K562 (cell line): ENCODE data around the gene C4BPB. TPM values are rescaled to one million over a fixed set of nuclear protein-coding genes. Genes with fewer than 3 reads are reported as not detected.

Experiments
- ATAC-seq: fragments of 200-7000 bp; cut with Tn5 transposase; 3 replicates; pipeline ENCODE4 v1.9.1; 2020; ENCODE audit warnings: moderate library complexity
- BruUV-seq: library from RNA; stranded (reverse); fragments of 400-500 nt; replicated peaks from 2 replicates; lab custom pipeline; 2021; lab: Mats Ljungman, UMichigan
- CTCF ChIA-PET: fragments of 300-600 bp; formaldehyde crosslinking; extraction: SDS; loops from one replicate; lab custom pipeline; 2021; ENCODE audit warnings: low intra/inter-chr PET ratio; lab: Yijun Ruan, JAX
- POLR2A ChIA-PET: fragments of 300-600, 350-650 bp; sonication (Branson Sonifier 250); formaldehyde crosslinking; extraction: SDS; loops from one replicate; lab custom pipeline; 2021; ENCODE audit warnings: antibody characterized with exemption, inconsistent platforms; lab: Yijun Ruan, JAX
- DNase-seq, 4 experiments: peaks; one replicate each; pipeline versions ENCODE4 v3.0.0 to v3.0.0-alpha.2; 2011 to 2018; ENCODE audit warnings: low spot score in 3 of 4, mixed read lengths in 3 of 4; ENCODE audit errors: extremely low read depth in 1 of 4
- FAIRE-seq: peaks from 2 replicates; lab custom pipeline; 2011; peaks lifted over from hg19 to GRCh38; lab: Jason Lieb, UNC
- H2AFZ ChIP-seq: 2 replicates; pipeline ENCODE4 v1.6.0; 2011; ENCODE audit warnings: low read depth, low read length, control low read depth, inconsistent platforms
- H3K27ac ChIP-seq: fragments of 200-600 bp; 3 replicates; pipeline ENCODE4 v1.8.0; 2011; ENCODE audit warnings: low read depth, mild to moderate bottlenecking, control low read depth, inconsistent platforms, low read length, moderate library complexity, mixed read lengths; ENCODE audit errors: extremely low read depth
- H3K27me3 ChIP-seq, 2 experiments: fragments of 300-600 bp in 1 of 2; 2 replicates in 1 of 2; 3 replicates in 1 of 2; pipeline versions ENCODE4 v1.6.0 to v1.8.0; 2011; ENCODE audit warnings: inconsistent platforms in 2 of 2, low read length in 2 of 2, mild to moderate bottlenecking in 1 of 2, mixed read lengths in 1 of 2, moderate library complexity in 1 of 2; ENCODE audit not compliant: control insufficient read depth in 2 of 2, insufficient read depth in 2 of 2
- H3K36me3 ChIP-seq: fragments of 300-600 bp; 3 replicates; pipeline ENCODE4 v1.8.0; 2011; ENCODE audit warnings: mild to moderate bottlenecking, low read length, inconsistent platforms; ENCODE audit not compliant: control insufficient read depth, insufficient read depth
- H3K4me1 ChIP-seq, 2 experiments: fragments of 200-600 bp in 1 of 2; replicated peaks in 1 of 2; 2 replicates in 1 of 2; 3 replicates in 1 of 2; pipeline versions ENCODE4 v1.5.1 to v1.8.0; 2011; ENCODE audit warnings: inconsistent platforms in 2 of 2, low read length in 2 of 2, mild to moderate bottlenecking in 1 of 2, mixed read lengths in 1 of 2, moderate library complexity in 1 of 2; ENCODE audit not compliant: control insufficient read depth in 2 of 2, insufficient read depth in 2 of 2
- H3K4me2 ChIP-seq: 2 replicates; pipeline ENCODE4 v1.6.1; 2011; ENCODE audit warnings: low read length, control low read depth, inconsistent platforms, mixed read lengths; ENCODE audit not compliant: insufficient read depth
- H3K4me3 ChIP-seq: fragments of 200-600 bp; sonication (generic), shearing (Covaris generic); 2 replicates; pipeline ENCODE4 v1.5.1; 2016; ENCODE audit warnings: control low read depth, inconsistent platforms
- H3K79me2 ChIP-seq: fragments of 200-600 bp; 3 replicates; pipeline ENCODE4 v1.8.0; 2011; ENCODE audit warnings: low read length, inconsistent platforms; ENCODE audit not compliant: control insufficient read depth, insufficient read depth
- H3K9ac ChIP-seq, 2 experiments: 2 replicates each; pipeline versions ENCODE4 v1.6.0 to v1.6.1; 2011; ENCODE audit warnings: low read depth in 2 of 2, low read length in 2 of 2, control low read depth in 1 of 2, inconsistent platforms in 1 of 2, mild to moderate bottlenecking in 1 of 2, mixed read lengths in 1 of 2; ENCODE audit not compliant: insufficient read depth in 1 of 2
- H3K9me1 ChIP-seq: one replicate; pipeline ENCODE4 v1.6.0; 2011; ENCODE audit warnings: inconsistent platforms, mild to moderate bottlenecking, low read length, moderate library complexity; ENCODE audit not compliant: control insufficient read depth, insufficient read depth
- H3K9me3 ChIP-seq: replicated peaks from 2 replicates; pipeline ENCODE4 v1.5.1; 2011; ENCODE audit warnings: low read depth, low read length, inconsistent platforms; ENCODE audit not compliant: control insufficient read depth, insufficient read depth
- H4K20me1 ChIP-seq: replicated peaks from 2 replicates; pipeline ENCODE4 v1.6.1; 2011; ENCODE audit warnings: low read length, inconsistent platforms, mixed read lengths; ENCODE audit not compliant: control insufficient read depth, insufficient read depth
- HDAC8 ChIP-seq: fragments of 450-650 bp; IDR thresholded peaks from 2 replicates; pipeline ENCODE4 v1.6.1; 2016; ENCODE audit warnings: mild to moderate bottlenecking, missing genetic modification characterization, moderate library complexity, missing compliant biosample characterization
- POLR2H ChIP-seq: IDR thresholded peaks from 2 replicates; pipeline ENCODE4 v1.6.1; 2016; ENCODE audit warnings: missing genetic modification characterization, low read depth, mild to moderate bottlenecking, control low read depth, missing compliant biosample characterization, moderate library complexity
- RFX1 ChIP-seq: fragments of 450-650 bp; IDR thresholded peaks from 2 replicates; pipeline ENCODE4 v1.6.1; 2016; ENCODE audit warnings: mild to moderate bottlenecking, moderate library complexity
- TEAD4 ChIP-seq, 2 experiments: sonication (generic) in 1 of 2; formaldehyde crosslinking in 1 of 2; IDR thresholded peaks; 2 replicates each; pipeline versions ENCODE4 v1.6.1 to v1.8.0; 2012 to 2022; ENCODE audit warnings: borderline replicate concordance in 1 of 2, inconsistent platforms in 1 of 2, low read length in 1 of 2, mild to moderate bottlenecking in 1 of 2, missing genetic modification reagents in 1 of 2
- TOE1 ChIP-seq, 2 experiments: fragments of 450-650 bp in 1 of 2; sonication (generic) in 1 of 2; formaldehyde crosslinking in 1 of 2; IDR thresholded peaks; 2 replicates each; pipeline versions ENCODE4 v1.7.1 to v1.8.0; 2016 to 2022; ENCODE audit warnings: borderline replicate concordance in 2 of 2, mild to moderate bottlenecking in 2 of 2, antibody characterized with exemption in 1 of 2, inconsistent platforms in 1 of 2, low read depth in 1 of 2, missing genetic modification reagents in 1 of 2, moderate library complexity in 1 of 2
- ZNF316 ChIP-seq: fragments of 450-650 bp; IDR thresholded peaks from 2 replicates; pipeline ENCODE4 v1.6.1; 2016
- WGBS: fragments of 100-300 bp; shearing (Covaris generic); methylation state at CpG from one replicate; pipeline ENCODE4 v1.1.6; 2016; ENCODE audit warnings: low coverage, mixed read lengths; ENCODE audit not compliant: insufficient coverage; ENCODE audit errors: missing lambda C conversion rate; 5-methylcytosine and 5-hydroxymethylcytosine counted together
- in situ Hi-C: fragments of 300-500 bp; cut with MboI; formaldehyde crosslinking; loops from 4 replicates; pipeline ENCODE4 v1.15.0; 2018; ENCODE audit warnings: inconsistent platforms, mixed read lengths
- intact Hi-C: fragments of 100-400 bp; cut with micrococcal nuclease; formaldehyde crosslinking; loops from 2 replicates; pipeline ENCODE4 v1.14.2; 2022
- polyA plus RNA-seq, 8 experiments: library from polyadenylated mRNA; depleted of rRNA in 4 of 8; stranded (reverse) in 5 of 8; unstranded in 3 of 8; fragments of >200 nt; fragmentation: Nextera tagmentation in 2 of 8; fragmentation: Illumina TruSeq in 1 of 8; extraction: Ambion mirVana in 2 of 8; extraction: Trizol in 1 of 8; gene quantifications; 2 replicates each; pipeline versions ENCODE4 v1.2.1 to v1.2.3, GENCODE V29; 2011 to 2014; ENCODE audit warnings: inconsistent platforms in 1 of 8, missing spikeins in 1 of 8
- total RNA-seq, 7 experiments: library from RNA; depleted of rRNA in 6 of 7; stranded (reverse); fragments of >200 nt in 6 of 7; fragmentation: Illumina TruSeq in 2 of 7; extraction: Trizol in 2 of 7; gene quantifications; 2 replicates each; pipeline versions ENCODE4 v1.2.1 to v1.2.3, GENCODE V29; 2011 to 2021; ENCODE audit warnings: low replicate concordance in 1 of 7
- TF ChIP-seq, protein P1 (sequence below), 2 experiments: fragments of 450-650 bp; IDR thresholded peaks; 2 replicates each; pipeline ENCODE4 v1.6.1; 2018; ENCODE audit warnings: mild to moderate bottlenecking in 2 of 2, low read depth in 1 of 2; ENCODE audit not compliant: partially characterized antibody in 2 of 2
- TF ChIP-seq, protein P2 (sequence below): sonication (generic); IDR thresholded peaks from 2 replicates; pipeline ENCODE4 v1.6.1; 2016
- TF ChIP-seq, protein P3 (sequence below): fragments of 450-650 bp; IDR thresholded peaks from 2 replicates; pipeline ENCODE4 v1.6.1; 2018; ENCODE audit not compliant: partially characterized antibody
- TF ChIP-seq, protein P4 (sequence below): fragments of 450-650 bp; formaldehyde crosslinking; IDR thresholded peaks from 2 replicates; pipeline ENCODE4 v1.4.0; 2020; ENCODE audit warnings: mild to moderate bottlenecking

The C4BPB gene
- total and polyA plus RNA-seq, 9 of the 15 experiments (the other 6 are each of a cell fraction or from before 2014, with no cell fraction given), result not detected

DNA sequence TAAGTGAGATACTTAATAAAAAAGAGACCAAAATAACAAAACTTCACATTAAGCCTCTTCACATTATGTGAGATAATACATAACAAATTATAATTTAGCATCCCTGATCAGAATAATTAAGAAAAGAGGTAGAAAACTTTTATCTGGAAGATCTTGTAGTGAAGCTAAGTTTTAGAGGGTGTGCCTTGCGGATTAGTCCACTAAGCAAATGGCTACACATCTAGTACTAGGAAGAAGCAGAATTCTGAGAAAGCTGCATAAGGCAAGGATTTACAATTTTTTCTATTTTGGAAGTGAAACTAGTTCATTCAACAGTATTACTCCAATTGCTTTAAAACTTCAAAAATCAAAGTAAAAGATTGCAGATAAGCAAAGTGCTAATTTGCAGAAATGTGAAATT lies 41.2 kb upstream of the C4BPB start:
- POLR2A ChIA-PET, result interaction anchor here (0.7 to 9.8 kb wide), 8 partner anchors 8 to 180 kb away, joined by 3 to 104 read pairs (median 4); partner anchors contain the start of gene C1orf116
- FAIRE-seq, result no peak
- H3K79me2 ChIP-seq, result peaks cover 99% of the 10 kb centered on the region
- no peaks in the 10 kb centered on the region for H3K9me1 ChIP-seq
- H3K4me2 ChIP-seq, result peak overlapping the region; percentile 99
- peaks cover 75% of the 10 kb centered on the region for H3K36me3 ChIP-seq
- no peaks in the 10 kb centered on the region for H3K9me3 ChIP-seq
- H3K27ac ChIP-seq, result no peak overlapping the region
- intact Hi-C loops, result loop anchor here (1.0 kb wide), 1 partner anchor 23 kb away; no protein-coding TSS in a partner anchor
- H2AFZ ChIP-seq, result no peak overlapping the region
- CTCF ChIA-PET, result no interaction called here
- H3K27me3 ChIP-seq, result no peaks in the 10 kb centered on the region
- peaks cover 18% of the 10 kb centered on the region for H4K20me1 ChIP-seq
- peaks cover 0 to 46% of the 10 kb centered on the region in 2 experiments for H3K4me1 ChIP-seq
- 0% methylated on average over 1 of the region's 1 CpG for WGBS
- peak overlapping the region in 1 of 2 experiments; percentile 98; a peak in 2 of 4 replicates for H3K9ac ChIP-seq
- no peak for ATAC-seq
- BruUV-seq, result no TSS peak
- DNase-seq, result no peak
- H3K4me3 ChIP-seq, result peak overlapping the region; percentile 92
- in situ Hi-C loops, result no loop called here
- TF ChIP-seq POLR2H (tag) (0 out of 2 replicates have a peak, but pooled peaks have one; percentile 33), HDAC8 (no peak), TEAD4 (IDR thresholded peaks at IDR 0.05; ENCODE audit: low read length) (no peak), TEAD4 (CRISPR knock-in tag; IDR thresholded peaks at IDR 0.05; ENCODE audit: borderline replicate concordance) (no peak), TOE1 (IDR thresholded peaks at IDR 0.05; ENCODE audit: borderline replicate concordance) (0 out of 2 replicates have a peak, but pooled peaks have one; percentile 13), TOE1 (CRISPR knock-in tag; IDR thresholded peaks at IDR 0.05; ENCODE audit: borderline replicate concordance, low read depth) (no peak), RFX1 (no peak), ZNF316 (0 out of 2 replicates have a peak, but pooled peaks have one; percentile 1)
- TF ChIP-seq, protein P1, sequence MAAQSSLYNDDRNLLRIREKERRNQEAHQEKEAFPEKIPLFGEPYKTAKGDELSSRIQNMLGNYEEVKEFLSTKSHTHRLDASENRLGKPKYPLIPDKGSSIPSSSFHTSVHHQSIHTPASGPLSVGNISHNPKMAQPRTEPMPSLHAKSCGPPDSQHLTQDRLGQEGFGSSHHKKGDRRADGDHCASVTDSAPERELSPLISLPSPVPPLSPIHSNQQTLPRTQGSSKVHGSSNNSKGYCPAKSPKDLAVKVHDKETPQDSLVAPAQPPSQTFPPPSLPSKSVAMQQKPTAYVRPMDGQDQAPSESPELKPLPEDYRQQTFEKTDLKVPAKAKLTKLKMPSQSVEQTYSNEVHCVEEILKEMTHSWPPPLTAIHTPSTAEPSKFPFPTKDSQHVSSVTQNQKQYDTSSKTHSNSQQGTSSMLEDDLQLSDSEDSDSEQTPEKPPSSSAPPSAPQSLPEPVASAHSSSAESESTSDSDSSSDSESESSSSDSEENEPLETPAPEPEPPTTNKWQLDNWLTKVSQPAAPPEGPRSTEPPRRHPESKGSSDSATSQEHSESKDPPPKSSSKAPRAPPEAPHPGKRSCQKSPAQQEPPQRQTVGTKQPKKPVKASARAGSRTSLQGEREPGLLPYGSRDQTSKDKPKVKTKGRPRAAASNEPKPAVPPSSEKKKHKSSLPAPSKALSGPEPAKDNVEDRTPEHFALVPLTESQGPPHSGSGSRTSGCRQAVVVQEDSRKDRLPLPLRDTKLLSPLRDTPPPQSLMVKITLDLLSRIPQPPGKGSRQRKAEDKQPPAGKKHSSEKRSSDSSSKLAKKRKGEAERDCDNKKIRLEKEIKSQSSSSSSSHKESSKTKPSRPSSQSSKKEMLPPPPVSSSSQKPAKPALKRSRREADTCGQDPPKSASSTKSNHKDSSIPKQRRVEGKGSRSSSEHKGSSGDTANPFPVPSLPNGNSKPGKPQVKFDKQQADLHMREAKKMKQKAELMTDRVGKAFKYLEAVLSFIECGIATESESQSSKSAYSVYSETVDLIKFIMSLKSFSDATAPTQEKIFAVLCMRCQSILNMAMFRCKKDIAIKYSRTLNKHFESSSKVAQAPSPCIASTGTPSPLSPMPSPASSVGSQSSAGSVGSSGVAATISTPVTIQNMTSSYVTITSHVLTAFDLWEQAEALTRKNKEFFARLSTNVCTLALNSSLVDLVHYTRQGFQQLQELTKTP (IDR thresholded peaks at IDR 0.05; ENCODE audit: low read depth in 1 of 2, partially characterized antibody in 2 of 2), result peak in 1 of 2 experiments; percentile 40
- TF ChIP-seq, protein P2, sequence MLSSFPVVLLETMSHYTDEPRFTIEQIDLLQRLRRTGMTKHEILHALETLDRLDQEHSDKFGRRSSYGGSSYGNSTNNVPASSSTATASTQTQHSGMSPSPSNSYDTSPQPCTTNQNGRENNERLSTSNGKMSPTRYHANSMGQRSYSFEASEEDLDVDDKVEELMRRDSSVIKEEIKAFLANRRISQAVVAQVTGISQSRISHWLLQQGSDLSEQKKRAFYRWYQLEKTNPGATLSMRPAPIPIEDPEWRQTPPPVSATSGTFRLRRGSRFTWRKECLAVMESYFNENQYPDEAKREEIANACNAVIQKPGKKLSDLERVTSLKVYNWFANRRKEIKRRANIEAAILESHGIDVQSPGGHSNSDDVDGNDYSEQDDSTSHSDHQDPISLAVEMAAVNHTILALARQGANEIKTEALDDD, result peak; percentile 45; the same call in 1 of the 2 replicates
- TF ChIP-seq, protein P3, sequence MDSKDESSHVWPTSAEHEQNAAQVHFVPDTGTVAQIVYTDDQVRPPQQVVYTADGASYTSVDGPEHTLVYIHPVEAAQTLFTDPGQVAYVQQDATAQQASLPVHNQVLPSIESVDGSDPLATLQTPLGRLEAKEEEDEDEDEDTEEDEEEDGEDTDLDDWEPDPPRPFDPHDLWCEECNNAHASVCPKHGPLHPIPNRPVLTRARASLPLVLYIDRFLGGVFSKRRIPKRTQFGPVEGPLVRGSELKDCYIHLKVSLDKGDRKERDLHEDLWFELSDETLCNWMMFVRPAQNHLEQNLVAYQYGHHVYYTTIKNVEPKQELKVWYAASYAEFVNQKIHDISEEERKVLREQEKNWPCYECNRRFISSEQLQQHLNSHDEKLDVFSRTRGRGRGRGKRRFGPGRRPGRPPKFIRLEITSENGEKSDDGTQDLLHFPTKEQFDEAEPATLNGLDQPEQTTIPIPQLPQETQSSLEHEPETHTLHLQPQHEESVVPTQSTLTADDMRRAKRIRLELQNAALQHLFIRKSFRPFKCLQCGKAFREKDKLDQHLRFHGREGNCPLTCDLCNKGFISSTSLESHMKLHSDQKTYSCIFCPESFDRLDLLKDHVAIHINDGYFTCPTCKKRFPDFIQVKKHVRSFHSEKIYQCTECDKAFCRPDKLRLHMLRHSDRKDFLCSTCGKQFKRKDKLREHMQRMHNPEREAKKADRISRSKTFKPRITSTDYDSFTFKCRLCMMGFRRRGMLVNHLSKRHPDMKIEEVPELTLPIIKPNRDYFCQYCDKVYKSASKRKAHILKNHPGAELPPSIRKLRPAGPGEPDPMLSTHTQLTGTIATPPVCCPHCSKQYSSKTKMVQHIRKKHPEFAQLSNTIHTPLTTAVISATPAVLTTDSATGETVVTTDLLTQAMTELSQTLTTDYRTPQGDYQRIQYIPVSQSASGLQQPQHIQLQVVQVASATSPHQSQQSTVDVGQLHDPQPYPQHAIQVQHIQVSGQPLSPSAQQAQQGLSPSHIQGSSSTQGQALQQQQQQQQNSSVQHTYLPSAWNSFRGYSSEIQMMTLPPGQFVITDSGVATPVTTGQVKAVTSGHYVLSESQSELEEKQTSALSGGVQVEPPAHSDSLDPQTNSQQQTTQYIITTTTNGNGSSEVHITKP, result peak; percentile 54
- TF ChIP-seq, protein P4, sequence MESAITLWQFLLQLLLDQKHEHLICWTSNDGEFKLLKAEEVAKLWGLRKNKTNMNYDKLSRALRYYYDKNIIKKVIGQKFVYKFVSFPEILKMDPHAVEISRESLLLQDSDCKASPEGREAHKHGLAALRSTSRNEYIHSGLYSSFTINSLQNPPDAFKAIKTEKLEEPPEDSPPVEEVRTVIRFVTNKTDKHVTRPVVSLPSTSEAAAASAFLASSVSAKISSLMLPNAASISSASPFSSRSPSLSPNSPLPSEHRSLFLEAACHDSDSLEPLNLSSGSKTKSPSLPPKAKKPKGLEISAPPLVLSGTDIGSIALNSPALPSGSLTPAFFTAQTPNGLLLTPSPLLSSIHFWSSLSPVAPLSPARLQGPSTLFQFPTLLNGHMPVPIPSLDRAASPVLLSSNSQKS (CRISPR knock-in tag), result no peak
